Measurements from ENCODE around the gene NCOA3. TPM values are rescaled to one million over a fixed set of nuclear protein-coding genes. Genes with fewer than 3 reads are reported as not detected.

NCOA3 gene
- total and polyA plus RNA-seq, 2 of the 8 experiments (the other 6 are each of a cell fraction or from before 2014, with no cell fraction given): 7.9 to 24.7 TPM

DNA sequence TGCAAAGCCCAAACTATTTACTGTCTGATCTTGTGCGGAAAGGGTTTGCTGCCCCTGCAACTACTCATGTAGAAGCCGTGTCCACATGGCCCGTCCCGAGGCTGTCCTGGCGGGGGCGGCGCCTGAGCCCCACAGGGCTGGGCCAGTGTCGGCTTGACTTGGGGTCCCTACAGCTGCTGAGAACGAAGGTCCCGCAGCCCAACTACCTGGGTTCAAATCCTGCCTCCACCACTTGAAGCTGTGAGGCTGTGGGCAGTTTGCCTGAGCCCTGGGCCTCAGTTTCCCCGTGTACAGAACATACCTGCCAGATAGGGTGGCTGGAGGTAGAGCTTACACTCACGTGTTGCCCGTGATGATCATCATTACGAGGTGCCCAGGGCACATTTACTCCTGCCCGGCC is 172.5 kb downstream of the NCOA3 start (continued):
- TF ChIP-seq, protein P1, sequence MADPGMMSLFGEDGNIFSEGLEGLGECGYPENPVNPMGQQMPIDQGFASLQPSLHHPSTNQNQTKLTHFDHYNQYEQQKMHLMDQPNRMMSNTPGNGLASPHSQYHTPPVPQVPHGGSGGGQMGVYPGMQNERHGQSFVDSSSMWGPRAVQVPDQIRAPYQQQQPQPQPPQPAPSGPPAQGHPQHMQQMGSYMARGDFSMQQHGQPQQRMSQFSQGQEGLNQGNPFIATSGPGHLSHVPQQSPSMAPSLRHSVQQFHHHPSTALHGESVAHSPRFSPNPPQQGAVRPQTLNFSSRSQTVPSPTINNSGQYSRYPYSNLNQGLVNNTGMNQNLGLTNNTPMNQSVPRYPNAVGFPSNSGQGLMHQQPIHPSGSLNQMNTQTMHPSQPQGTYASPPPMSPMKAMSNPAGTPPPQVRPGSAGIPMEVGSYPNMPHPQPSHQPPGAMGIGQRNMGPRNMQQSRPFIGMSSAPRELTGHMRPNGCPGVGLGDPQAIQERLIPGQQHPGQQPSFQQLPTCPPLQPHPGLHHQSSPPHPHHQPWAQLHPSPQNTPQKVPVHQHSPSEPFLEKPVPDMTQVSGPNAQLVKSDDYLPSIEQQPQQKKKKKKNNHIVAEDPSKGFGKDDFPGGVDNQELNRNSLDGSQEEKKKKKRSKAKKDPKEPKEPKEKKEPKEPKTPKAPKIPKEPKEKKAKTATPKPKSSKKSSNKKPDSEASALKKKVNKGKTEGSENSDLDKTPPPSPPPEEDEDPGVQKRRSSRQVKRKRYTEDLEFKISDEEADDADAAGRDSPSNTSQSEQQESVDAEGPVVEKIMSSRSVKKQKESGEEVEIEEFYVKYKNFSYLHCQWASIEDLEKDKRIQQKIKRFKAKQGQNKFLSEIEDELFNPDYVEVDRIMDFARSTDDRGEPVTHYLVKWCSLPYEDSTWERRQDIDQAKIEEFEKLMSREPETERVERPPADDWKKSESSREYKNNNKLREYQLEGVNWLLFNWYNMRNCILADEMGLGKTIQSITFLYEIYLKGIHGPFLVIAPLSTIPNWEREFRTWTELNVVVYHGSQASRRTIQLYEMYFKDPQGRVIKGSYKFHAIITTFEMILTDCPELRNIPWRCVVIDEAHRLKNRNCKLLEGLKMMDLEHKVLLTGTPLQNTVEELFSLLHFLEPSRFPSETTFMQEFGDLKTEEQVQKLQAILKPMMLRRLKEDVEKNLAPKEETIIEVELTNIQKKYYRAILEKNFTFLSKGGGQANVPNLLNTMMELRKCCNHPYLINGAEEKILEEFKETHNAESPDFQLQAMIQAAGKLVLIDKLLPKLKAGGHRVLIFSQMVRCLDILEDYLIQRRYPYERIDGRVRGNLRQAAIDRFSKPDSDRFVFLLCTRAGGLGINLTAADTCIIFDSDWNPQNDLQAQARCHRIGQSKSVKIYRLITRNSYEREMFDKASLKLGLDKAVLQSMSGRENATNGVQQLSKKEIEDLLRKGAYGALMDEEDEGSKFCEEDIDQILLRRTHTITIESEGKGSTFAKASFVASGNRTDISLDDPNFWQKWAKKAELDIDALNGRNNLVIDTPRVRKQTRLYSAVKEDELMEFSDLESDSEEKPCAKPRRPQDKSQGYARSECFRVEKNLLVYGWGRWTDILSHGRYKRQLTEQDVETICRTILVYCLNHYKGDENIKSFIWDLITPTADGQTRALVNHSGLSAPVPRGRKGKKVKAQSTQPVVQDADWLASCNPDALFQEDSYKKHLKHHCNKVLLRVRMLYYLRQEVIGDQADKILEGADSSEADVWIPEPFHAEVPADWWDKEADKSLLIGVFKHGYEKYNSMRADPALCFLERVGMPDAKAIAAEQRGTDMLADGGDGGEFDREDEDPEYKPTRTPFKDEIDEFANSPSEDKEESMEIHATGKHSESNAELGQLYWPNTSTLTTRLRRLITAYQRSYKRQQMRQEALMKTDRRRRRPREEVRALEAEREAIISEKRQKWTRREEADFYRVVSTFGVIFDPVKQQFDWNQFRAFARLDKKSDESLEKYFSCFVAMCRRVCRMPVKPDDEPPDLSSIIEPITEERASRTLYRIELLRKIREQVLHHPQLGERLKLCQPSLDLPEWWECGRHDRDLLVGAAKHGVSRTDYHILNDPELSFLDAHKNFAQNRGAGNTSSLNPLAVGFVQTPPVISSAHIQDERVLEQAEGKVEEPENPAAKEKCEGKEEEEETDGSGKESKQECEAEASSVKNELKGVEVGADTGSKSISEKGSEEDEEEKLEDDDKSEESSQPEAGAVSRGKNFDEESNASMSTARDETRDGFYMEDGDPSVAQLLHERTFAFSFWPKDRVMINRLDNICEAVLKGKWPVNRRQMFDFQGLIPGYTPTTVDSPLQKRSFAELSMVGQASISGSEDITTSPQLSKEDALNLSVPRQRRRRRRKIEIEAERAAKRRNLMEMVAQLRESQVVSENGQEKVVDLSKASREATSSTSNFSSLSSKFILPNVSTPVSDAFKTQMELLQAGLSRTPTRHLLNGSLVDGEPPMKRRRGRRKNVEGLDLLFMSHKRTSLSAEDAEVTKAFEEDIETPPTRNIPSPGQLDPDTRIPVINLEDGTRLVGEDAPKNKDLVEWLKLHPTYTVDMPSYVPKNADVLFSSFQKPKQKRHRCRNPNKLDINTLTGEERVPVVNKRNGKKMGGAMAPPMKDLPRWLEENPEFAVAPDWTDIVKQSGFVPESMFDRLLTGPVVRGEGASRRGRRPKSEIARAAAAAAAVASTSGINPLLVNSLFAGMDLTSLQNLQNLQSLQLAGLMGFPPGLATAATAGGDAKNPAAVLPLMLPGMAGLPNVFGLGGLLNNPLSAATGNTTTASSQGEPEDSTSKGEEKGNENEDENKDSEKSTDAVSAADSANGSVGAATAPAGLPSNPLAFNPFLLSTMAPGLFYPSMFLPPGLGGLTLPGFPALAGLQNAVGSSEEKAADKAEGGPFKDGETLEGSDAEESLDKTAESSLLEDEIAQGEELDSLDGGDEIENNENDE (IDR thresholded peaks at IDR 0.05; ENCODE audit: insufficient replicate concordance, low read length): no peak
- TF ChIP-seq JUN (IDR thresholded peaks at IDR 0.05; ENCODE audit: low read depth, low read length) (no peak), RNF2 (IDR thresholded peaks at IDR 0.05; ENCODE audit: borderline replicate concordance, low read depth, low read length, missing control alignments, poor library complexity, severe bottlenecking) (no peak), HDAC6 (IDR thresholded peaks at IDR 0.05; ENCODE audit: low read depth, low read length) (no peak), BACH1 (IDR thresholded peaks at IDR 0.05; ENCODE audit: low read length) (no peak), SIN3A (conservative IDR thresholded peaks at IDR 0.05 in 1 of 2, IDR thresholded peaks at IDR 0.05 in 1 of 2; ENCODE audit: low read depth in 1 of 2, low read length in 2 of 2) (no peak), POLR2AphosphoS5 (IDR thresholded peaks at IDR 0.05; ENCODE audit: low read depth, low read length) (no peak), TCF12 (IDR thresholded peaks at IDR 0.05; ENCODE audit: low read depth, low read length) (no peak), SUZ12 (IDR thresholded peaks at IDR 0.05; ENCODE audit: low read length) (no peak), CBX5 (IDR thresholded peaks at IDR 0.05; ENCODE audit: low read depth, low read length) (no peak)
- TF ChIP-seq, protein P2, sequence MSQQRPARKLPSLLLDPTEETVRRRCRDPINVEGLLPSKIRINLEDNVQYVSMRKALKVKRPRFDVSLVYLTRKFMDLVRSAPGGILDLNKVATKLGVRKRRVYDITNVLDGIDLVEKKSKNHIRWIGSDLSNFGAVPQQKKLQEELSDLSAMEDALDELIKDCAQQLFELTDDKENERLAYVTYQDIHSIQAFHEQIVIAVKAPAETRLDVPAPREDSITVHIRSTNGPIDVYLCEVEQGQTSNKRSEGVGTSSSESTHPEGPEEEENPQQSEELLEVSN (IDR thresholded peaks at IDR 0.05): no peak
